GM21528 (cell line): ENCODE measurements around the gene ERC2.

Experiments used
- ATAC-seq: cut with Tn5 transposase; IDR thresholded peaks from one replicate; pipeline ENCODE4 v1.9.1; 2021; ENCODE audit warnings: mild to moderate bottlenecking, moderate library complexity; ENCODE audit not compliant: unreplicated experiment, low FRiP score

Gene ERC2

DNA sequence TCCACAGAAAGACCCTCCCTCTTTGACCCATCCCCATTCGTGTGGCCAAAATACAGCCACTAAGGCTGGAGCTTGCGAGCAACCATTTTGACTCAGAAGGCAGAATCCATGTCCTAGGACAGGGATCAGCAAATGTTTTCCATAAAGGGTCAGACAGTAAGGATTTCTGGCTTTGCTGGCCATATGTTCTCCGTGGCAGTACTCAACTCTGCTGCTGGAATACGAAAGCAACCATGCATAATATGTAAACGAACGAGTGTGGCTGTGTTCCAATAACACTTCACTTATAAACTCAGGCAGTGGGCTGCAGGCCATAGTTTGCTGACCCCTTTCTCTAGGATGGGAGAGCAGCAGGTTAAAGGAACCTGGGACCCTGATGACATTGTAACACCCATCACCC, 903.5 kb downstream of the ERC2 start:
- no peak for ATAC-seq

DNA sequence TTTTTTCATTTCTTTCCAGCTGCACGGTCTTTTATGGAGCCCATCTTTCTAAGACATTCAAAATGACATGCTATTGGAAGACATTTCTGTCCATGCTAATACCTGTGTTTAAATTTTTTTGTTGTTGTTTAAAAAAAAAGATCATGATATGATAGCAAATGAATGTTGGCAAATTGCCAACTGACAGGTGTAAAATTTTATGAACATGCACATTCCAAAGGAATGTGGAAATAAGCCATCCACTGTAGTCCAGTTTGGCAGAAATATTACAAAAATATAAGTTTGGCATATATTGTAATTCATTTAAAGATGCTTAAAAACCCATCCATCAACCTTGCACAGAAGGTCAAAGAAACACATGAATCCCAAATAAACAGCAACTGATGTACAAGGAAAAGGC, 905.6 kb downstream of the ERC2 start:
- ATAC-seq = no peak

DNA sequence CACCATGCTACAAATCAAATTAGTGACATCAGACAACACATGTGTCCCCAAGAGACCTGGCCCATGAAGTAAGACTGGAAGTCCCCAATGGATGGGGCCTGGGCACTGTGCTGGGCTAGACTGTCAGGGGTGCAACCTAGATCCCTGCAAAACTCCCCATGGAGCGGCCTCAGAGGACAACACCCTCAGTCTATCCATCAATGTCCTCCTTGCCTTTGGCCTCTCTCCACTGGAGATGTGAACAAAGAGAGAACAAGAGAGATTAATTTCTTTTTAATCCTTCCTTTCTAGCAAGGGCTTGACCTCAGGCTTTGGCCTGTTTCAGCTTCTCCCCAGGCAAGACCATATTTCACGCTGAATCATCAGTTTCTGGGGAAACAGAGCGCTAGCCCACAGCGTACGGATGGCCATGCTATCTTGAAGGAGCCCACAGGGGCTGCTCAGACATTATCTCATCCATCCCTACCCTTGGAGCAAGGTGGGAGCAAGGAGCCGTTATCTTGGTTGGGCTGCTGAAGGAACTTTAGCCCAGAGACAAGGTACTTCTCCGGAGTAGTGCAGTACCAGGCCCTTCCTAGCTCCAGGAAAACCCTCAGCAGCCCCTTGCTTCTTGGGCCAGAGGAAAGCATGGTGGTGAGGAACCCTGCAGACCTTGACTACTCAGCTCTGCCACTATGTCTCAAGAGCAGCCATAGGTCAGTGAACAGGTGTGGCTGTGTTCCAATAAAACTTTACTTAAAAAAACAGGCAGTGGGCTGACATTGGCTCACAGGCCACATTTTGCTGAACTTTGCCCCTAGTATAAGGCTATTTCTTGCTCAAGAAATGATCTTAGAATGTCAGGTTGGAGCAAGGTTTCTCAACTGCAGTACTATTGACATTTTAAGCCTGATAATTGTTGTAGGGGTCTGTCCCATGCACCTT, 908.5 kb downstream of the ERC2 start:
- ATAC-seq = no peak

- ATAC-seq = no peak
These were observed 910.0 kb downstream of the ERC2 start for GRCh38 chr3:55558316-55558715.

DNA sequence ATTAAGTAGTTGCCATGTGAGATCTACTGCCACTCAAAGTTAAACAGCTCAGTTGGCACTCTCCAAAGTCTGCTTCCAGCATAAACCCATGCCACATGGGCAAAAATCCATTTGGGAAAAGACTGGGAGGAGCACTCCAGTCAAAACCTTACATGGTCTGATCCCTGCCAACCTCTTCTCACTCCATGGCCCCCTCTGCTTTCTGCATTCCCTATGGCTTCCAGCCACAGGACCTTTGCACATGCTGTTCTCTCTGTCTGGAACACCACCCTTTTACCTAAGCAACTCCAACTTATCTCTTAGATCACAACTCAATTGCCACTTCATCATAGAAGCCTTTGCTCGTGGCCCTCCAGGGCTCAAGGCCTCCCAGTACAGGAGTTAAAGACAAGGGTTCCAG, 910.7 kb downstream of the ERC2 start:
- no peak for ATAC-seq

DNA sequence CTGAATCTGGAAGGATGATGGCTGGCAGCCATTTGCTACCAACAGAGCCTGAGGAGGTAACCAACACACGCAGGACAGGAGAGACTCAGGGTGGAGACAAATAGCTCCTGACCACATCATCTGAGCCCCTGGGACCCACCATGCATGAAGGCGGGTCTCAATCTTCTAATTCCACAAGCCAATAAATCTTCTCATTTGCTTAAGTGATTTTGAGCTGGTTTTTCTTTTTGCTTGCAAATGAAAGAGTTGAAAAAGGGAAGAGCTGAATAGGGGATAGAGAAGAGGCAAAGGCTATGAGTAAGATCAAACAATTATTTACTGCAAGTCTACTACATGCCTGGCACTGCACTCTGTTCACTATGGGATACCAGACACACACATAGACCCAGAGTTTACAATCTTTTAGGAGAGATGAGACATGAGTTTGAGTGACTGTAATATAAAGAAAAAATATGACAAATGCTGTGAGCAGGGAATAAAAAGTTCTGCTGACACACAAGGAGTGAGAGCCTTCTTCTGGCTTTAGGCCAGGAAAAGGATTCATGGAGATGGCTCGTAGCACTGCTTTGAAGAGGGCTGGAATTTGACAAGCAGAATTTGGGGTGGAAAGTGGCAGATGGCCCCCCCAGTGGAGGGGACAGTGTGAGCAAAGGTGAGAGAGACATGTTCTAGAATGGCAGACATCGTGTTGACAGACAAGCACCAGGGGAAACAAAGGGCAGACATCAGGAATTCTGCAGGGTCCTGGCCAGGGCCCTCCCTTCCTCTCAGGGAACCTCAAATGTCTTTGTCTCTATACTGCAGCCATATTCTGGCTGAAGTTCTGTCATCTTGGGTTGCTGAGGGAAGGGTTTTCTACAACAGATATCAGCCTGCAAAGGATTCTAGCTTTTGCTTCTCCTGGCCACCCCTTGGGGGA, 911.4 kb downstream of the ERC2 start:
- ATAC-seq = no peak

GRCh38 chr3:55555873-55556618, 912.2 kb downstream of the ERC2 start:
- ATAC-seq = no peak

- ATAC-seq = no peak
These were observed 913.4 kb downstream of the ERC2 start for GRCh38 chr3:55554634-55555425.

GRCh38 chr3:55551644-55552043, 916.6 kb downstream of the ERC2 start:
- no peak for ATAC-seq

GRCh38 chr3:55549177-55549576, 919.1 kb downstream of the ERC2 start:
- ATAC-seq = no peak

DNA sequence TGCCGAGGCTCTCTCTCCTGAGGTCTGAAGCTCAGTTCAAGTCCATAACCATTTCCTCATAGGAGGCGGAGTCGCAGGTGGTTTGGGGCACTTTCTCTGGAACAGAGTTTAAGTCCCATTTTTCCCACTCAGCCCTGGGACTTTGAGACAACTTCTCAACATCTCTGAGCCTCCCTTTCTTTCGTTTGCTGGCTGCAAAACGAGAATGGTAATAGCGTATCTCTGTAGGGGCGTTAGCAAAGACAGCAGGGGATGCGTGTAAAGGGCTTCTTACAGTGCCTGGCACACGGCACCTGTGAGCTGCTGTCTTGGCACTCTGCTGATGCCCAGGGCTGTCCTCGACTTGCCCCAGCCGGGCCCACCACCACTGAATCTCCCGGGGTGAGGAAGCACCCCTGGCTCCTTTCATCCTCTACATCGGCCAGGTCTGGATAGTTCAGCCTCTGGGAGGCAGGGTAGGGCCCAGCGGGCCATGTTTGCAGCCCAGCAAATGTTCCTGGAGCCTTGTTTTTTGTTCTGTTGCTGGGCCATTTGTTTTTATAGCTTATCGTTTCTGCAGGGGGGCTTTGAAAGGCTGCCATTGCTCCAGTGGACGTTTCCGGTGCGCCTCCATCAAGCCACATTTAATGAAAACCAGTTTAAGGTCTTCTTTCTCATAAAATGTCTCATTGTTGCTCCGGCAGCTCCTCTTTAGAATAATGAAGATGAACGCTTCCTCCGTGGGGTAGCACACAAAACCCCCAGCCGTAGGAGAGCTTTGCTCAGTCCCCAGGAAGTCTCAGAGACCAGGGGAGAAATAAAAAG, 921.2 kb downstream of the ERC2 start:
- ATAC-seq = no peak

DNA sequence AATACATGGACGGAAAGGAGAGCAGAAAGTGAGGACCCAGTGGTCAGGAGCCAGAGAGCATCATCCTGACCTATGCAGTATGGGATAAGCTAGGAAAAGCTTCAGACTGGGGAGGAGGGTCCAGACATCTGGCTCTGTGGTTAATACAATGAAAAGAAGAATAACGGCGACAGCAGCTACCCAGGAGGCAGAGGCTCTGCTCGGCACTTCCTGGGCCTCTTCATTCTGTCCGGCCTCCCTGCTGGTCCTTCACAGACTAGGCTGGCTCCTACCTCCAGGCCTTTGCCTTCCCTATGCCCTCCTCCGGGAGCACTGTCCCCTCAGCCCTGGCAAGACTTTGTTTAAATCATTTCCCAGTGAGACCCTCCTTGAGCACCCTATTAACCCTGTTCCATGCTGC, 922.3 kb downstream of the ERC2 start:
- ATAC-seq = no peak

DNA sequence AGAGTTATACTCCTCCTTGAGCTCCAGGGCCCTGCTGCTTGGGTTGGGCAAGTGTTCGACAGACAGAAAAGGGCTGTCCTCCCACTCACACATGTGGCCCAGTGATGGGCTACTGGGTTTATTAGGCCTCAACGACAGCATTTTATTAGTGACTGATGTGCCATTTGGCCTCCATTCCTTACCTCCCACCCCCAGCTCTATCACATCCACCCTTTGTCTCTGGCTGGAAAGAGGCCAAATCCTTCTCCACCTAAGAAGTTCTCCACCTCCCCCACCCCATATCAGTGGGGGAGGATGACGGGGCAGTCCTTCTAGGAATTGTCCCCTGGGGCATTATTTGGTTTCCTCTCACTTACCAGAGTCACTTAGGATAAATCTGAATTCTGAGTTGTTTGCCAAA, 924.0 kb downstream of the ERC2 start:
- no peak for ATAC-seq

GRCh38 chr3:55543181-55543614, 925.1 kb downstream of the ERC2 start:
- no peak for ATAC-seq

DNA sequence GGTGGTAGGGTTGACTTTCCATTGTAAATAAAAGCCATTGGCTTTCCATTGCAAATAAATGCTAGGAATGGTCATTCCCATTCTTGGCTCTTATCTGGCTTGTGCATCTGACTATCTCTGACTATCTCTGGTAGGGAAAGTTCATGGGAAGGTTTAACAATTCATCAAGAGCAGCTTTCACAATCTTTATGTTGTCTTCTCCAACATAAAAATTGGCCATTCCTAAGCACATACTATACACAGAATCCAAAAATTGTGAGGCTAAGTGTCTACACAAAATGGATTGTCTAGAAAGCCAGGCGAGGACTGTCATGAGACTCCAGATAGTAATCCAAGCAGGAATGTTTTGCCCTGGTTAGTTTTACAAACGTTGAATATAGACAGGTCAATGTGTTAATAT, 926.8 kb downstream of the ERC2 start:
- no peak for ATAC-seq

DNA sequence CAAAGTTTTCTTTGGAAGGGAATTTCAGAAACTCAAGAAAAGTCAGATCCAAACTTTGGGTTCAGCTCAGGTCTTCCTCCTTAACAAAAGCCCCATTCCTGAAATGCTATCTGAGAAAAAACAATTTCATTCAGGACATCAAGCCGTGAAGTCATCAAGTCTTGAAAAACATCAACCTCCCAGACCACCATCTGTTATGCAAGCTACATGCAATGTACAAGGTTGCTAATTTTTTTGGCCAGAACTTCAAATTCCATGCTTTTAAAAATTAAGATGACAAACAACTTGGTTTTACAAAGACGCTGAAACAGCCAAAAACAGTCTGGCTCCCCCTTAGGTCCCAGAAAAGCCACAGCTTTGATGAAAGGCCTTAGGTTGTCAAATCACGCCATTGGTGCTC, 927.3 kb downstream of the ERC2 start:
- no peak for ATAC-seq

DNA sequence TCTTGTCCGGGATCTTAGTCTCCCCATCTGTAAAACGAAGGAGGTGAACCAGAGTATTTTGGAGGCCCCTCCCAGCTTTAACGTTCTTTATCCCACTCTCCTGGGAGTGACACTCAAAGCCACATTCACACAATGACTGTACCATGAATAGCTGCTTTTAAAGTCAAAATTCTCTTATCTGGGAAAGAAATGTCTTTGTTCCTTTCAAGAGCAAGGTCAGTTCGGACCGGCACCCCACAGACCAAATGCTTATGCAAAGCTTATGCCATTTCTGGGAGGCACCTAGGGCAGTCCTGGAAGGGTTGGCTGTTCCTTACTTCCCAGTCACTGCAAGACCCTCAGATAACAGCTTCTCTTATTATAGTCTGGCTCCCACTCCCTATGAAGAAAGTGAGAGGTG, 927.7 kb downstream of the ERC2 start:
- ATAC-seq = no peak

GRCh38 chr3:55538158-55538557, 930.1 kb downstream of the ERC2 start:
- no peak for ATAC-seq

- ATAC-seq = no peak
These were observed 930.7 kb downstream of the ERC2 start for GRCh38 chr3:55537563-55537962.
